Stromal cell of bone marrow (primary cell): ENCODE data around the gene SEL1L3.

Source experiments
- DNase-seq: peaks from one replicate; pipeline ENCODE4 v3.0.0-alpha.2; 2012; ENCODE audit warnings: low read depth

The SEL1L3 gene

GRCh38 chr4:25729564-25729963 is 133.2 kb downstream of the SEL1L3 start:
- no peak for DNase-seq

GRCh38 chr4:25728886-25729285 is 133.9 kb downstream of the SEL1L3 start:
- DNase-seq = no peak

- no peak for DNase-seq
These were observed 134.9 kb downstream of the SEL1L3 start for GRCh38 chr4:25727711-25728493.

GRCh38 chr4:25725870-25726269 is 136.9 kb downstream of the SEL1L3 start:
- DNase-seq = no peak

GRCh38 chr4:25723409-25723808 is 139.4 kb downstream of the SEL1L3 start:
- DNase-seq = no peak

- no peak for DNase-seq
These were observed 139.8 kb downstream of the SEL1L3 start for GRCh38 chr4:25722964-25723363.

GRCh38 chr4:25713812-25714211 is 149.0 kb downstream of the SEL1L3 start:
- no peak for DNase-seq

- no peak for DNase-seq
These were observed 150.2 kb downstream of the SEL1L3 start for GRCh38 chr4:25712611-25713010.

GRCh38 chr4:25710637-25711036 is 152.2 kb downstream of the SEL1L3 start:
- no peak for DNase-seq

- DNase-seq = no peak
These were observed 158.3 kb downstream of the SEL1L3 start for GRCh38 chr4:25704516-25704915.

GRCh38 chr4:25703731-25704388 is 158.9 kb downstream of the SEL1L3 start:
- DNase-seq = peak; percentile 15

GRCh38 chr4:25702848-25703247 is 159.9 kb downstream of the SEL1L3 start:
- DNase-seq = peak; percentile 93

- DNase-seq = no peak
These were observed 162.1 kb downstream of the SEL1L3 start for GRCh38 chr4:25700661-25701060.

- DNase-seq = no peak
These were observed 165.3 kb downstream of the SEL1L3 start for GRCh38 chr4:25697516-25697915.
